H9 (cell line): Measurements from ENCODE around the gene TP53. TPM values are rescaled to one million over a fixed set of nuclear protein-coding genes. Genes with fewer than 3 reads are reported as not detected.

ENCODE experiments used
- DNase-seq: peaks from one replicate; pipeline ENCODE4 v3.0.0-alpha.2; 2017
- H2AFZ ChIP-seq: one replicate; pipeline ENCODE4 v1.6.1; 2013; ENCODE audit warnings: mild to moderate bottlenecking, low read length, control low read depth, moderate library complexity
- H2AK5ac ChIP-seq: 2 replicates; pipeline ENCODE4 v1.6.1; 2013; ENCODE audit warnings: low read length, control low read depth, mixed read lengths; ENCODE audit not compliant: insufficient read length
- H2BK120ac ChIP-seq: one replicate; pipeline ENCODE4 v1.6.1; 2013; ENCODE audit warnings: low read depth, mild to moderate bottlenecking, low read length, control low read depth, inconsistent platforms; ENCODE audit not compliant: poor library complexity, severe bottlenecking
- H2BK12ac ChIP-seq: 2 replicates; pipeline ENCODE4 v1.6.1; 2013; ENCODE audit warnings: low read length, control low read depth, mixed read lengths, low read depth; ENCODE audit not compliant: insufficient read length
- H2BK15ac ChIP-seq: 2 replicates; pipeline ENCODE4 v1.6.1; 2013; ENCODE audit warnings: low read depth, low read length, control low read depth
- H2BK20ac ChIP-seq: one replicate; pipeline ENCODE4 v1.6.1; 2013; ENCODE audit warnings: low read depth, mild to moderate bottlenecking, low read length, control low read depth, inconsistent platforms; ENCODE audit not compliant: poor library complexity, severe bottlenecking
- H2BK5ac ChIP-seq: 2 replicates; pipeline ENCODE4 v1.6.1; 2013; ENCODE audit warnings: low read length, control low read depth, mixed read lengths; ENCODE audit not compliant: insufficient read length
- H3K14ac ChIP-seq: 2 replicates; pipeline ENCODE4 v1.6.1; 2013; ENCODE audit warnings: low read length, control low read depth; ENCODE audit not compliant: insufficient read depth
- H3K18ac ChIP-seq: 2 replicates; pipeline ENCODE4 v1.6.1; 2013; ENCODE audit warnings: low read depth, mild to moderate bottlenecking, mixed read lengths, low read length, control low read depth; ENCODE audit not compliant: insufficient read length
- H3K23ac ChIP-seq: 2 replicates; pipeline ENCODE4 v1.6.1; 2013; ENCODE audit warnings: low read length, control low read depth, mixed read lengths, low read depth; ENCODE audit not compliant: insufficient read length
- H3K23me2 ChIP-seq: 2 replicates; pipeline ENCODE4 v1.6.1; 2013; ENCODE audit warnings: low read depth, mild to moderate bottlenecking, mixed read lengths, low read length, control low read depth; ENCODE audit not compliant: insufficient read length, poor library complexity, severe bottlenecking
- H3K27ac ChIP-seq: 2 replicates; pipeline ENCODE4 v1.5.1; 2013; ENCODE audit warnings: low read length, control low read depth, mixed read lengths, low read depth; ENCODE audit not compliant: insufficient read length
- H3K27me3 ChIP-seq: 2 replicates; pipeline ENCODE4 v1.6.1; 2013; ENCODE audit warnings: low read length, control low read depth, inconsistent platforms; ENCODE audit not compliant: insufficient read depth
- H3K4ac ChIP-seq: 2 replicates; pipeline ENCODE4 v1.6.1; 2013; ENCODE audit warnings: low read depth, mild to moderate bottlenecking, control low read depth, inconsistent platforms, low read length, moderate library complexity
- H3K4me1 ChIP-seq: 2 replicates; pipeline ENCODE4 v1.6.1; 2013; ENCODE audit warnings: low read length, control low read depth, inconsistent platforms; ENCODE audit not compliant: insufficient read depth
- H3K4me2 ChIP-seq: 2 replicates; pipeline ENCODE4 v1.6.1; 2013; ENCODE audit warnings: low read length, control low read depth, mixed read lengths; ENCODE audit not compliant: insufficient read length, insufficient read depth
- H3K56ac ChIP-seq: 2 replicates; pipeline ENCODE4 v1.6.1; 2013; ENCODE audit warnings: low read depth, mild to moderate bottlenecking, mixed read lengths, low read length, control low read depth; ENCODE audit not compliant: insufficient read length
- H3K79me1 ChIP-seq: 2 replicates; pipeline ENCODE4 v1.6.1; 2013; ENCODE audit warnings: low read depth, mild to moderate bottlenecking, moderate library complexity, low read length, control low read depth, inconsistent platforms; ENCODE audit not compliant: insufficient read depth, poor library complexity, severe bottlenecking
- H3K79me2 ChIP-seq: 2 replicates; pipeline ENCODE4 v1.6.1; 2013; ENCODE audit warnings: low read length, control low read depth, inconsistent platforms; ENCODE audit not compliant: insufficient read depth
- H3K9ac ChIP-seq: 2 replicates; pipeline ENCODE4 v1.6.1; 2013; ENCODE audit warnings: low read length, control low read depth, mixed read lengths; ENCODE audit not compliant: insufficient read length; ENCODE audit errors: extremely low read depth
- H3K9me3 ChIP-seq: one replicate; pipeline ENCODE4 v1.6.1; 2013; ENCODE audit warnings: low read depth, low read length, inconsistent platforms; ENCODE audit not compliant: control insufficient read depth
- H3T11ph ChIP-seq: one replicate; pipeline ENCODE4 v1.6.1; 2013; ENCODE audit warnings: mild to moderate bottlenecking, low read length, control low read depth, inconsistent platforms
- H4K20me1 ChIP-seq: one replicate; pipeline ENCODE4 v1.6.1; 2013; ENCODE audit not compliant: control insufficient read depth, insufficient read length, insufficient read depth
- H4K5ac ChIP-seq: 2 replicates; pipeline ENCODE4 v1.6.1; 2013; ENCODE audit warnings: low read depth, mild to moderate bottlenecking, mixed read lengths, low read length, control low read depth; ENCODE audit not compliant: insufficient read length
- H4K8ac ChIP-seq: replicated peaks from 2 replicates; pipeline ENCODE4 v1.6.1; 2013; ENCODE audit warnings: low read length, control low read depth, mixed read lengths, low read depth; ENCODE audit not compliant: insufficient read length
- H4K91ac ChIP-seq: 2 replicates; pipeline ENCODE4 v1.6.1; 2013; ENCODE audit warnings: low read depth, mild to moderate bottlenecking, moderate library complexity, mixed read lengths, low read length, control low read depth; ENCODE audit not compliant: insufficient read length
- H3K27ac Mint-ChIP-seq, 3 experiments: 2 replicates in 2 of 3; 3 replicates in 1 of 3; pipeline ENCODE4 v1.8.0; 2020 to 2021; ENCODE audit warnings: mixed read lengths in 3 of 3, mild to moderate bottlenecking in 1 of 3, moderate library complexity in 1 of 3
- H3K27me3 Mint-ChIP-seq: 2 replicates; pipeline ENCODE4 v1.8.0; 2021; ENCODE audit warnings: low read depth, mild to moderate bottlenecking, moderate library complexity, mixed read lengths
- H3K36me3 Mint-ChIP-seq, 3 experiments: 2 replicates in 2 of 3; 3 replicates in 1 of 3; pipeline ENCODE4 v1.8.0; 2020 to 2021; ENCODE audit warnings: low read depth in 3 of 3, mixed read lengths in 3 of 3; ENCODE audit not compliant: insufficient read depth in 1 of 3
- H3K4me1 Mint-ChIP-seq, 2 experiments: 2 replicates each; pipeline ENCODE4 v1.8.0; 2020; ENCODE audit warnings: mixed read lengths in 2 of 2
- H3K4me3 Mint-ChIP-seq, 2 experiments: 2 replicates in 1 of 2; 3 replicates in 1 of 2; pipeline ENCODE4 v1.8.0; 2020 to 2021; ENCODE audit warnings: mild to moderate bottlenecking in 2 of 2, mixed read lengths in 2 of 2, moderate library complexity in 1 of 2
- H3K9me3 Mint-ChIP-seq, 2 experiments: 2 replicates in 1 of 2; 3 replicates in 1 of 2; pipeline ENCODE4 v1.8.0; 2020; ENCODE audit warnings: mild to moderate bottlenecking in 2 of 2, mixed read lengths in 2 of 2, moderate library complexity in 1 of 2
- CTCF ChIP-seq: fragments of 200-600 bp; sonication (generic); conservative IDR thresholded peaks from 3 replicates; pipeline ENCODE4 v1.8.0; 2021; ENCODE audit warnings: antibody characterized with exemption, mild to moderate bottlenecking
- WGBS: extraction: QIAGEN DNeasy Blood & Tissue Kit; methylation state at CpG from one replicate; pipeline ENCODE4 v1.1.7; 2013; ENCODE audit warnings: missing lambda C conversion rate, low lambda C conversion rate, mixed read lengths; ENCODE audit not compliant: insufficient read length; ENCODE audit errors: extremely low coverage; 5-methylcytosine and 5-hydroxymethylcytosine counted together
- total RNA-seq: library from RNA; stranded (reverse); gene quantifications from 2 replicates; pipeline ENCODE4 v1.2.1, GENCODE V29; 2021

Gene TP53
- total RNA-seq, 1 experiment from 2014 or later: 163 TPM

GRCh38 chr17:7651665-7652387 is 35.5 kb downstream of the TP53 start:
- H4K5ac ChIP-seq: no peak overlapping the region
- no peak overlapping the region for H2AFZ ChIP-seq
- H3T11ph ChIP-seq: no peak overlapping the region
- no peak overlapping the region for H2AK5ac ChIP-seq
- H3K9me3 ChIP-seq: no peaks in the 10 kb centered on the region
- H2BK5ac ChIP-seq: no peak overlapping the region
- H3K56ac ChIP-seq: no peak overlapping the region
- H4K20me1 ChIP-seq: no peaks in the 10 kb centered on the region
- no peak overlapping the region for H3K18ac ChIP-seq
- no peaks in the 10 kb centered on the region for H3K79me1 ChIP-seq
- no peak overlapping the region for H3K14ac ChIP-seq
- H3K4me2 ChIP-seq: peak overlapping the region; percentile 82
- H4K8ac ChIP-seq: no peak overlapping the region
- H3K4me1 ChIP-seq: no peaks in the 10 kb centered on the region; the same call in 1 of the 2 replicates
- H3K4me1 Mint-ChIP-seq: peaks cover 30 to 48% of the 10 kb centered on the region in 2 experiments
- H3K27me3 ChIP-seq: peaks cover 5% of the 10 kb centered on the region
- no peak overlapping the region for H2BK15ac ChIP-seq
- peaks cover 69% of the 10 kb centered on the region for H3K27me3 Mint-ChIP-seq
- no peak overlapping the region for H3K23ac ChIP-seq
- no peak overlapping the region for H3K4ac ChIP-seq
- peak overlapping the region; percentile 69 to 91 for H3K4me3 Mint-ChIP-seq
- H2BK120ac ChIP-seq: no peak overlapping the region
- no peak overlapping the region for H3K27ac Mint-ChIP-seq
- no peaks in the 10 kb centered on the region for H3K79me2 ChIP-seq
- H3K36me3 Mint-ChIP-seq: peaks cover 7 to 29% (median 10%) of the 10 kb centered on the region in 3 experiments; a peak in 6 of 7 replicates
- no peak overlapping the region for H2BK12ac ChIP-seq
- DNase-seq: peak; percentile 61
- H3K23me2 ChIP-seq: peaks cover 14% of the 10 kb centered on the region
- peaks cover 0 to 3% of the 10 kb centered on the region in 2 experiments; a peak in 2 of 5 replicates for H3K9me3 Mint-ChIP-seq
- H4K91ac ChIP-seq: no peak overlapping the region
- TF ChIP-seq CTCF: no peak
- H3K9ac ChIP-seq: no peak overlapping the region
- no CpG with 5 or more reads among the region's 54 CpGs for WGBS
- no peak overlapping the region for H3K27ac ChIP-seq
- H2BK20ac ChIP-seq: no peak overlapping the region
